B cell (primary cell): ENCODE results near the gene MRPL14.

Experiments
- CTCF ChIP-seq: fragments of 200-600 bp; IDR thresholded peaks from one replicate; pipeline ENCODE4 v1.8.0; 2022; ENCODE audit warnings: antibody characterized with exemption, mild to moderate bottlenecking
- EZH2 ChIP-seq: IDR thresholded peaks from 2 replicates; pipeline ENCODE4 v1.6.1; 2012; ENCODE audit warnings: borderline replicate concordance, low read depth, mild to moderate bottlenecking, moderate library complexity, low read length; ENCODE audit not compliant: insufficient read depth, poor library complexity, severe bottlenecking

GRCh38 chr6:44065443-44066140 lies 61.7 kb downstream of the MRPL14 start:
- TF ChIP-seq CTCF, result no peak
- no peak for TF ChIP-seq EZH2
